Right lung (tissue), 5 donors: ENCODE measurements around the gene SLC9A8. TPM values are rescaled to one million over a fixed set of nuclear protein-coding genes. Genes with fewer than 3 reads are reported as not detected.

ENCODE experiments used
- DNase-seq, 2 donors: peaks; one replicate each; pipeline ENCODE4 v3.0.0-alpha.2; 2013
- polyA plus RNA-seq, 5 donors: library from polyadenylated mRNA; unstranded; fragments of 120-200 nt; gene quantifications; one replicate each; pipeline versions ENCODE4 v1.2.1 to v1.2.3, GENCODE V29; 2013; ENCODE audit warnings: inconsistent platforms in 1 of 5, low replicate concordance in 1 of 5; ENCODE audit not compliant: insufficient read length in 5 of 5, insufficient read depth in 1 of 5

The SLC9A8 gene
- polyA plus RNA-seq, 5 donors = 7.4 to 9.2 (median 8.0) TPM

GRCh38 chr20:49872056-49872455 is 59.4 kb downstream of the SLC9A8 start:
- no peak for DNase-seq

- peak; percentile 68 to 77 for DNase-seq
These were observed 62.1 kb downstream of the SLC9A8 start for GRCh38 chr20:49874696-49875095.

- DNase-seq = no peak
These were observed 64.8 kb downstream of the SLC9A8 start for GRCh38 chr20:49877386-49877921.

- no peak for DNase-seq
These were observed 66.3 kb downstream of the SLC9A8 start for GRCh38 chr20:49878977-49879376.

GRCh38 chr20:49880177-49880576 is 67.5 kb downstream of the SLC9A8 start:
- no peak for DNase-seq

GRCh38 chr20:49880724-49881445 is 68.3 kb downstream of the SLC9A8 start:
- DNase-seq = no peak

GRCh38 chr20:49882171-49882970 is 69.7 kb downstream of the SLC9A8 start:
- no peak for DNase-seq

GRCh38 chr20:49883246-49883802 is 70.7 kb downstream of the SLC9A8 start:
- DNase-seq = no peak

GRCh38 chr20:49885558-49886332 is 73.1 kb downstream of the SLC9A8 start:
- DNase-seq = no peak

- DNase-seq = no peak
These were observed 74.1 kb downstream of the SLC9A8 start for GRCh38 chr20:49886571-49887213.

GRCh38 chr20:49887251-49888211 is 74.9 kb downstream of the SLC9A8 start:
- no peak for DNase-seq

GRCh38 chr20:49888212-49889000 is 75.8 kb downstream of the SLC9A8 start:
- DNase-seq = peak; percentile 58 to 72

GRCh38 chr20:49889001-49889934 is 76.6 kb downstream of the SLC9A8 start:
- no peak for DNase-seq

- DNase-seq = no peak
These were observed 77.3 kb downstream of the SLC9A8 start for GRCh38 chr20:49889935-49890333.

- DNase-seq = peak; percentile 55 to 64
These were observed 78.1 kb downstream of the SLC9A8 start for GRCh38 chr20:49890471-49891361.

GRCh38 chr20:49891476-49892110 is 79.0 kb downstream of the SLC9A8 start:
- DNase-seq = no peak
